T1000 (cell line): ENCODE results near the gene WDR86.
A peak's percentile ranks its signal among the peaks of the same experiment; 100 is the strongest.

ENCODE experiments used
- DNase-seq: peaks from one replicate; lab custom pipeline; 2025; ENCODE audit warnings: mixed read lengths; lab: John Stamatoyannopoulos, UW

The WDR86 gene

DNA sequence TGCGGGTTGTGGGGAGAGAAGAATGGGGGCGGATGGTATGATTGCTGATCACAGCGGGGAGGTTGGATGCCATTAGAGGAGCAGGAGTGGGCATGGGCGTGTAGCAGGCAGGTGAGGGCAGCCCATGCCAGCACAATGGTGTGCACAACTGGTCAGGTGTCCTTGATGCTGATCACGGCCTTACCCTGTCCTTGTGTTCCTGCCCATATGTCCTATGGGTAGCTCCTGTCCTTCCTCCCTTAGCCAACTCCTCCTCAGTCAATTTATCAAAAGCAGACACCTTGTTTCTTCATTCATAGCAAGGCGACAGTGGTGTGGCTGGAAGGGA lies 30.7 kb downstream of the WDR86 start:
- DNase-seq, result no peak

DNA sequence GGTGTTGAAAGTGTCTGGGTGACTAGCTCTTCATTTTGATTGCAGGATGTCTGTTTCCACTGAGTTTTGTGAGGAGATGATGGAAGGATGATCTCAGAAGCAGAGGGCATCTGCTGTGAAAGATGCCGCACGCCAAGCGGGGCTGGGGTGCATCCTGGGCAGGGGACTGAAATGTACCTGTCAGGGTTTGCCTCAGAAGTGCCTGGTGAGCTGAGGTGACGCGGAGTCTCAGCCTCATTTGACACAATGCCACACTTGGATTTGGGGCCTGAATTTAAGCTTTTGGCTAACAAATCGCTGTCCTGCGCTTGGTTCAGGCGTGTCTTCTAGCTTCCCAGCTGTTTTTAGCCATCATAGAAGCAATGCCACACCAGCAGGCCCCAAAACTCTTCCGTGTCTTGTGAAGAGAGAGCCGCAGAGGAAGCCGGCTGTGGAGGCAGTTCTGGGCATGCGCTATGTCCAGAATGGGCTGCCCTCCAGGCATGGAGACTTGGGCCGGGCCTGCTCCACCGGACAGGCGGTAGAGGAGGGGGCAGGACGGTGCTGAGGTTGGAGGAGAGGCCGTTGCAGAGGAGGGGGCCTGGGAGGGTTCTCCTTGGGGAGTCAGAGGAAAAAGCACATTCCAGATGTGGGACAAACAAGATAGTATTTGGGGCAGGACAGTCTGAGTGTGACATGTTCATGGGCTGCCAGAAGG lies 31.2 kb downstream of the WDR86 start:
- no peak for DNase-seq

DNA sequence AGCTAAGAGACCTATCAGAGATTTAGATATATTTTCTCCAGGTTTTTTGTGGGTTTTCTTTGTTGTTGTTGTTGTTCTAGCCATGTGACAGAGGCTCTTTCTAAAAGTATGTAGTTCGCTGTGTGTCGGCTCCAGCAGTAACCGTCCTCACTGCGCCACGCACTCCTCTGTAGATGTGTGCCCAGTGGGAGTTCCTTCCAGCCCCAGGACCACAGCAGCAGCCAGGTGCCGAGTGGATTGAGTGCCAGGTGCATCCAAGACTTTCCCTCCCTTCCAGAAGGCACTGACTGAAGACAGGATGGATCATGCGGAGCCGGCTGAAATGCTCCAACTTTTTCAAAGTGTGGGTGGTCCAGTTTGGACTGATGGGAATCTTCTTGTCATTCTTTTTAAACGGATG lies 31.8 kb downstream of the WDR86 start:
- DNase-seq, result no peak

GRCh38 chr7:151377406-151377805 lies 32.4 kb downstream of the WDR86 start:
- DNase-seq, result no peak

GRCh38 chr7:151376218-151376902 lies 33.5 kb downstream of the WDR86 start:
- DNase-seq, result no peak

DNA sequence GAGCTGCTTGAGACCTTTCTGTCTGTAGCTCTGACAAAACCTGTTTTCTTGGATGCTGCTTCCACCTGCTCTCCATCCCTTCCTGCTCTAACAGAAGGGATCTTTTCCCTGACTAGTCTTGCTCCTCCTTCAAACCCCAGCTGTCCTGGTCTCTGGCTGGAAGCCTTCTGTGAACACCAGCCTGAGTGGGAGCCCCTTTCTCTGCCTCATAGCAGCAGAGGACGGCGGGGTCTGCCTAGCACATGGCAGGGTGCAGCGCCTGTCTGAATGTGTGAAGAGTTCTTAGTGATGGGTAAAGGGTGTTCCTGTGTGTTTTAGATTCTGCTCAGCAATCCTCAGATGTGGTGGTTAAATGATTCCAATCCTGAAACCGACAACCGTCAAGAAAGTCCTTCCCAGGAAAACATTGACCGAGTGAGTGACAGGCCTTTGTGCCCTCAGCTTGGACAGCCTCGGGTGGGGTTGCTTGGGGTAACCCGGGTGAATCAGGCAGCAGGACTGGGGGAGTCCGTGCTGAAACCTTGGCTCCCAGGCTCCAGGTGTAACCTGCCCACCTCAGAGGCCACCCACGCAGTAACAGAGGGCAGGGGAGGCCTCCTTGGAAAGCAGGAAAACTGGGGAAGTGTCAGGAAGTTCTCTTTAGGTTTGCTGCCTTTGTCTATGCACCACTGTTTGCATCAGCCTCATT lies 34.2 kb downstream of the WDR86 start:
- DNase-seq, result no peak

- no peak for DNase-seq
These were observed 35.1 kb downstream of the WDR86 start for GRCh38 chr7:151374726-151375125.

DNA sequence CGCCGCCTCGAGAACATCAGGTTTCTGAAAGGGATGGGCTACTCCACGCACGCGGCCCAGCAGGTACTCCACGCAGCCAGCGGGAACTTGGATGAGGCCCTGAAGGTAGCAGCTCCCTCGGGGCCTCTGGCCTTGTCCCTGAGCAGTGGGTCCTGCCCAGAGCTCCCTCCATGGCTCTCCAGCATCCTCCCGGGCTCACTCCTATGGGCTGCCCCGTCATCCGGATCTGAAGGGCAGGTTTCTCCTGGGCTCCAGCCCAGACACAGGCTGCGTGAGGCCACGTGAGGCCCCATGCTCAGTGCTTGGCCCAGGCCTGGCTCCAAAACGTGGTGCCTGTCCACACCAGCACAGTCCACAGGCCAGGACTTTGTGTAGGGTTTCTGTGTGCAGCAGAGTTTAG lies 35.7 kb downstream of the WDR86 start:
- no peak for DNase-seq

- no peak for DNase-seq
These were observed 36.2 kb downstream of the WDR86 start for GRCh38 chr7:151373599-151373998.

DNA sequence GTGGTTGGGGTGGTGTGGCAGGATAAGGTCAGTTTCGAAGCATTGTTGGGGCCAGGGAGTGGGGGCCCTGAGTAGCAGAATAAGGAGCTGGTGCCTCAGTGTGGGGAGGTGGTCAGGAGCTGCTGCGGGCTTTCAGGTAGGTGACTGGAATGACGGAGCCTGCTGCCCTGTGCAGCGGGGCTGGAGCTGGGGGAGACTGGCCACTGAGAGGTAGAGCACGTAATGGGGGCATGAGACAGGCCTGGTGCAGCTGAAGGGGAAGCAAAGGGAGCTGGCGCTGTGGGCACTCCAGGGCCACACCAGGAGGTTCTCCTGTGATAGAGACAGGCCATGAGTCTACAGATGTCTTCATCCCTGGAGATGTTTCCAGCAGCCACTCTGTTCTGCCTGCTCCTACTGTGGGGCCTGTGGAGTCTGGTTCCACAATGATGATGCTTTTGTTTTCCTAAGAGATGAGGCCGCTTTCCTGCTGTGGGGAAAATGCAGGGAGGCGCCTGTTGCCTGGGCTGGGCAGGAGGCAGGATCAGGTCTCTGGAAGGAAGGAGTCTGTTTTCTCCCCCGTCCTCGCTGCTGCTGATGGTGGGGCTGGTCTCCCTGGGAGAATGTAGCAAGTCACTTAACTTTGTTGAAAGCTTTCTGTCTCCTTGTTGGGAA lies 37.1 kb downstream of the WDR86 start:
- no peak for DNase-seq

DNA sequence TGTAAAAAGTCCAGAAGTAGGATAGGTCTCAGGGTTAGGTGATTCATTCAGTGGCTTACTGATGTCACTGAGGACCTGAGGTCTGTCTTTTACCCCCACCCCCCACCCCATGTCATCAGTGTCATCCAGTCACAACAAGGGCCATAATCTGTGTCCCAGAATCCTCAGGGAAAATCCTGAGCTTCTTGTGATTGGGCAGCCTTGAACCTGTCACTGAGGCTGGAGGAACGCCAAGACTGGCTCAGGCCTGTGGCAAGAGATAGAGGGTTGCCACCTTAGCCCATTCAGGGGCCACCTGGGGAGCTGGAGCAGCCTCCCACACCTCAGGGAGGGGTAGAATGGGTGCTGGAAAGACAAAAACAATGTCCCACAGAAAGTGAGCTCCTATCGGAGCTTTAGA lies 38.6 kb downstream of the WDR86 start:
- DNase-seq, result no peak

DNA sequence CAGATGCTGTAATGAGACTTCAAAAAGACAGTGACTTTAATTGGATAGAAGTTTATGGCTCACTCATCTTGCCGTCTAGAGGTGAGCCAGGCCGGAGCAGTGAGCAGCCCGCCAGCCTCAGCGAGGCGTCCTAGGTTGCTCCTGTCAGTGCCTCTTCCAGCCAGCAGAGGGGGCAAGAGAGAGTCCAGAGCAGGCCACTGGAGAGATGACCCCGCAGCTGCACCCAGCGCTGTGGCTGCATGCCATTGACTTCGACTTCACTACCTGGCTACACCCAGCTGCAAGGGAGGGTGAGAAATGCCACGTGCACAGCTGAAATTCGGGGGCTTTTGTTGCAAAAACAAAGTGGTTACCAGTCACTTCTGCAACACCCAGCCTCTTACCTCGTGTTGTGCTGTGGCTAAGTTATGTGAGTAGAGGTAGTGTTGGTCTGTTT lies 41.7 kb downstream of the WDR86 start:
- peak; percentile 36 for DNase-seq

DNA sequence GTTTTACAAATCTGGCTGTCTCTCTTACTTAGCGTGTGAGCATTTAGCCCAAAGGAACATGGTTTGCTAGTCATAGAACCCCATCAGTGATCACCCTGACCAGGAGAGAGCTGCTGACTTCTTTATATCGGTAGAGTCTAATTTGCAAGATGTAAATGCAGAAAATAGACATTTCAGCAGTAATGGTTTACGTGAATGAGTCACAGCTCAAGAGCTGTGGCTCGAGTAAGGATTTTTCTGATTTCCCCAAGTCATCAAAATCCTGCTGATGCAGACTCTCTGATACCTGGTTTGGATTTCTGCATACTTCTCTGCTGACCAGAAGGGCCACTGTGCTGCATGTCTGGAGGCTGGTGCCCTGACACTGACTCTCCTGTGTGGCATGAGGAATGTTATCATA lies 42.6 kb downstream of the WDR86 start:
- no peak for DNase-seq

GRCh38 chr7:151366880-151367222 lies 43.0 kb downstream of the WDR86 start:
- DNase-seq, result no peak

- no peak for DNase-seq
These were observed 43.5 kb downstream of the WDR86 start for GRCh38 chr7:151366166-151366879.

DNA sequence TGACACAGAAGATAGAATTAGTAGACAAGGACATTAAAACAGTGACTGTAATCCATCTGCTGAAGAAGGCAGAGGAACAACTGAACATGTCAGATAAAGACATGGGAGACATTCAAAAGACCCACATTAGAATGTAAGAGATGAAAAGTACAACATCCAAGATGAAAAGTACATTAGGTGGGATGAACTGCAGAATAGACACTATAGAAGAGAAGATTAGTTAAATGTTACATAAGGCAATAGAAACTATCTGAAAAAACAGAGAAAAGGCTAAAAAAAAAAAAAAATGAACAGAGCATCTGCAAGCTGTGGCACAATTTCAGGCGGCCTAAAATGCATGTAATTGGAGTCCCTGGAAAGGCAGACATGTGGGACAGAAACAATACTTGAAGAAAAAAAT lies 46.7 kb downstream of the WDR86 start:
- no peak for DNase-seq

DNA sequence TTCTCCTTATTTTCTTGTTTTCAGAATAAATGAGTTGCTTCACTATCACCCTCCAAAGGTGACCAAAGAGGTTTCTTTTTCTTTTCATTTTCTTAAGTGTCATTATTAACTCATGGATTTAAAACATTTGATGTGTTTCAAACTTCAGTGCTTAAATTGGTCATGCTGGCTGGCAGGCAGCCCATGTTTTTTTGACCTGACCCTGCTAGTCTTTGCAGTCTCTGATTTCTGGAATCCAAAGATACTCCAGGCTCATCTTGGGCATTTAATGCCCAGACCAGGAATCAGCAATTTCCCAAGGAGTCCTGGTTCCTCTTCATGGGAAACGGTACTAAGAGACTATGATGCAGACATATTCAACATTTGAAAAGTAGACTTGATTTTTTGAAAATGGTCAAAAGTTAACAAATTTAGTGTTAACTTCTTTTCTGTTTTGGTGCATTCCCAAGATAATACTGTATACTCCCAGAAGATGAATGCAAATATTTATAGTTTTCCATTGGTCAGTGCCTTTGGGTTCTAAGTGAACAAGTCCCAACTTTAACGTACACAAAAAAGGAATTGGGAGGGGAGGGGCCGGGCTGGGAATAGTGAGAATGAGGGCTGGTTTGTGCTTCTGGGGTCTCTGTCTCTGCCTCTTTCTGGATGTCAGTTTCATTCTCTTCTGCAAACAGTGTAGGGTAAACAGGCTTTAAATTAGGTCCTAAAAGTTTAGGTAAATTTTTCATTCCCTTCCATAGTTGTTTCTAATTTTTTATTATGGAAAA lies 48.5 kb downstream of the WDR86 start:
- DNase-seq, result no peak

GRCh38 chr7:151352512-151352911 lies 57.3 kb downstream of the WDR86 start:
- DNase-seq, result no peak

DNA sequence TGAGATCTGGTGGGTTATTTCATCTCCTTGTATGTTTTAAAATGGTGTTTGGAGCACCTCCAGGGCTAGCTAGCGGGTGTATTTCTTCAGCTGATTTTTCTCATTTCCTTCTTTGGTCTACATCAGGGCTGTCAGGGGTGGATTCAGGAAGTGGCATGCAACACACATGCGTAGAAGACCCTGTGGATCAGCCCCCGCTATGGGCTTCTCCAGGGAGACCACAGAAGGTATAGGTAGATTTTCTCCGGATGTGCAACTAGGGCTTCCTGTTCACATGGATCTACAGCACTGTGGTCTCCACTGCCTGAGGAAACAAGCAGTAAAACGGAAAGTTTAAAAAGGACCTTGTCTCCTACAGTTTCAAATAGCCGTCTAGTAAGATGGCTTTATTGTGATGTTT lies 57.9 kb downstream of the WDR86 start:
- DNase-seq, result no peak

DNA sequence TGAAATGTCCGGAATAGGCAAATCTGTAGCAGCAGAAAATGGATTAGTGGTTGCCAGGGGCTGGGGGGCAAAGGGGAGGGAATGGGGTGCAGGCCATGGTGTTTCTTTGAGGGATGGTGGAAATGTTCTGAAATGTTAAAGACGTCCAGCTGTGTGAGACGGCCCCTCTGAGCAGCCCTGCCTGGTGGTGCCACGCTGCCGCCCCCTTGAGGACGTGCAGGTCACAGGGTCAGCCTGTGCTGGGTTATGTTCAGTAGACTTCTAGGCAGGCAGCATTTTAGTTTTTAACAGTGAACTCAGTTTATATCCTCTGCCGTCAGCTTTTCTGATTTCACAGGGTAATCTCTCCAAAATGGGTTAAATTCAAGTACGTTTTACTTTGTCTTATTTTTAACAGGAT lies 58.8 kb downstream of the WDR86 start:
- no peak for DNase-seq

GRCh38 chr7:151349507-151349853 lies 60.4 kb downstream of the WDR86 start:
- no peak for DNase-seq

GRCh38 chr7:151348970-151349369 lies 60.9 kb downstream of the WDR86 start:
- DNase-seq, result no peak
